HEK293 (cell line): ENCODE data around the gene FHL3.
A peak's percentile ranks its signal among the peaks of the same experiment; 100 is the strongest.

Experiments
- CTCF ChIA-PET: fragments of 350-600 bp; formaldehyde crosslinking; extraction: SDS; loops from one replicate; lab custom pipeline; 2021; ENCODE audit warnings: antibody characterized with exemption; lab: Yijun Ruan, JAX
- POLR2A ChIA-PET: fragments of 300-600 bp; formaldehyde crosslinking; extraction: SDS; loops from one replicate; lab custom pipeline; 2020; ENCODE audit warnings: antibody characterized with exemption, inconsistent platforms; lab: Yijun Ruan, JAX
- H3K27ac ChIP-seq: fragments of 200-500 bp; sonication (Bioruptor generic); 2 replicates; pipeline ENCODE4 v1.5.1; 2014; ENCODE audit warnings: low read depth, low read length, control low read depth, inconsistent platforms; ENCODE audit errors: extremely low read depth
- H3K36me3 ChIP-seq, 2 experiments: fragments of 200-500 bp in 1 of 2; sonication (Bioruptor generic) in 1 of 2; 1 replicate in 1 of 2; 2 replicates in 1 of 2; pipeline ENCODE4 v1.5.1; 2014 to 2017; ENCODE audit warnings: inconsistent platforms in 2 of 2, low read length in 2 of 2; ENCODE audit not compliant: control insufficient read depth in 2 of 2, insufficient read depth in 1 of 2
- H3K4me1 ChIP-seq: fragments of 200-500 bp; sonication (Bioruptor generic); 2 replicates; pipeline ENCODE4 v1.5.1; 2014; ENCODE audit warnings: mild to moderate bottlenecking, low read length, inconsistent platforms; ENCODE audit not compliant: control insufficient read depth, insufficient read depth
- H3K4me3 ChIP-seq: 2 replicates; pipeline ENCODE4 v1.5.1; 2011; ENCODE audit warnings: low read depth, mild to moderate bottlenecking, control low read depth, low read length, moderate library complexity
- H3K9me3 ChIP-seq: fragments of 200-500 bp; sonication (Bioruptor generic); 2 replicates; pipeline ENCODE4 v1.5.1; 2014; ENCODE audit warnings: low read depth, low read length, inconsistent platforms; ENCODE audit not compliant: control insufficient read depth, insufficient read depth
- EGR2 ChIP-seq: fragments of 450-650 bp; formaldehyde crosslinking; IDR thresholded peaks from 2 replicates; pipeline ENCODE4 v1.5.1; 2016; ENCODE audit warnings: low read depth, missing biosample characterization, missing genetic modification characterization
- GLI4 ChIP-seq: fragments of 450-650 bp; formaldehyde crosslinking; IDR thresholded peaks from 2 replicates; pipeline ENCODE4 v1.5.1; 2016; ENCODE audit warnings: missing biosample characterization, missing genetic modification characterization
- KLF1 ChIP-seq: fragments of 450-650 bp; formaldehyde crosslinking; IDR thresholded peaks from 2 replicates; pipeline ENCODE4 v1.5.1; 2016; ENCODE audit warnings: missing biosample characterization, missing genetic modification characterization
- MEIS1 ChIP-seq: sonication (generic); formaldehyde crosslinking; IDR thresholded peaks from 2 replicates; pipeline ENCODE4 v1.8.1; 2022; ENCODE audit warnings: missing genetic modification reagents, mild to moderate bottlenecking, borderline replicate concordance
- TRIM28 ChIP-seq: IDR thresholded peaks from 2 replicates; pipeline ENCODE4 v1.6.1; 2011; ENCODE audit warnings: low read length, control low read depth, borderline replicate concordance
- ZBTB10 ChIP-seq: fragments of 450-650 bp; formaldehyde crosslinking; IDR thresholded peaks from 2 replicates; pipeline ENCODE4 v1.5.1; 2016; ENCODE audit warnings: missing biosample characterization, missing genetic modification characterization
- ZBTB20 ChIP-seq: fragments of 450-650 bp; formaldehyde crosslinking; IDR thresholded peaks from 2 replicates; pipeline ENCODE4 v1.5.1; 2016; ENCODE audit warnings: missing biosample characterization, missing genetic modification characterization
- ZBTB21 ChIP-seq: fragments of 450-650 bp; formaldehyde crosslinking; IDR thresholded peaks from 2 replicates; pipeline ENCODE4 v1.5.1; 2017; ENCODE audit warnings: missing biosample characterization, missing genetic modification characterization
- ZFHX2 ChIP-seq: fragments of 450-650 bp; formaldehyde crosslinking; conservative IDR thresholded peaks from 2 replicates; pipeline ENCODE4 v1.5.1; 2016; ENCODE audit warnings: missing biosample characterization, missing genetic modification characterization
- ZNF146 ChIP-seq: fragments of 450-650 bp; formaldehyde crosslinking; IDR thresholded peaks from 2 replicates; pipeline ENCODE4 v1.5.1; 2016; ENCODE audit warnings: missing biosample characterization, missing genetic modification characterization
- ZNF148 ChIP-seq: fragments of 450-650 bp; formaldehyde crosslinking; IDR thresholded peaks from 2 replicates; pipeline ENCODE4 v1.5.0; 2017; ENCODE audit warnings: missing biosample characterization, missing genetic modification characterization, borderline replicate concordance
- ZNF155 ChIP-seq: fragments of 450-650 bp; formaldehyde crosslinking; IDR thresholded peaks from 2 replicates; pipeline ENCODE4 v1.5.1; 2016; ENCODE audit warnings: missing biosample characterization, missing genetic modification characterization
- ZNF18 ChIP-seq: fragments of 450-650 bp; formaldehyde crosslinking; IDR thresholded peaks from 2 replicates; pipeline ENCODE4 v1.5.1; 2016; ENCODE audit warnings: missing biosample characterization, missing genetic modification characterization
- ZNF223 ChIP-seq: fragments of 450-650 bp; formaldehyde crosslinking; IDR thresholded peaks from 2 replicates; pipeline ENCODE4 v1.5.1; 2016; ENCODE audit warnings: missing biosample characterization, missing genetic modification characterization
- ZNF24 ChIP-seq: fragments of 450-650 bp; formaldehyde crosslinking; IDR thresholded peaks from 2 replicates; pipeline ENCODE4 v1.5.1; 2016; ENCODE audit warnings: missing biosample characterization, missing genetic modification characterization
- ZNF248 ChIP-seq: fragments of 450-650 bp; formaldehyde crosslinking; IDR thresholded peaks from 2 replicates; pipeline ENCODE4 v1.5.1; 2017; ENCODE audit warnings: missing biosample characterization, missing genetic modification characterization
- ZNF266 ChIP-seq: fragments of 450-650 bp; formaldehyde crosslinking; IDR thresholded peaks from 2 replicates; pipeline ENCODE4 v1.5.1; 2016; ENCODE audit warnings: missing biosample characterization, missing genetic modification characterization, low read depth
- ZNF350 ChIP-seq: fragments of 450-650 bp; formaldehyde crosslinking; IDR thresholded peaks from 2 replicates; pipeline ENCODE4 v1.5.0; 2017; ENCODE audit warnings: missing biosample characterization, mild to moderate bottlenecking, missing genetic modification characterization
- ZNF398 ChIP-seq: fragments of 450-650 bp; formaldehyde crosslinking; IDR thresholded peaks from 2 replicates; pipeline ENCODE4 v1.5.1; 2017; ENCODE audit warnings: missing biosample characterization, missing genetic modification characterization
- ZNF416 ChIP-seq: fragments of 450-650 bp; formaldehyde crosslinking; IDR thresholded peaks from 2 replicates; pipeline ENCODE4 v1.5.1; 2016; ENCODE audit warnings: missing biosample characterization, missing genetic modification characterization
- ZNF529 ChIP-seq: fragments of 450-650 bp; formaldehyde crosslinking; IDR thresholded peaks from 2 replicates; pipeline ENCODE4 v1.5.1; 2017; ENCODE audit warnings: missing genetic modification characterization, missing biosample characterization; ENCODE audit not compliant: insufficient replicate concordance
- ZNF621 ChIP-seq: fragments of 450-650 bp; formaldehyde crosslinking; IDR thresholded peaks from 2 replicates; pipeline ENCODE4 v1.5.1; 2017; ENCODE audit warnings: missing biosample characterization, missing genetic modification characterization
- ZNF830 ChIP-seq: fragments of 450-650 bp; IDR thresholded peaks from 2 replicates; pipeline ENCODE4 v1.5.0; 2018; ENCODE audit warnings: missing biosample characterization, missing genetic modification characterization, low read depth, mild to moderate bottlenecking, moderate library complexity
- ZSCAN16 ChIP-seq: fragments of 450-650 bp; formaldehyde crosslinking; IDR thresholded peaks from 2 replicates; pipeline ENCODE4 v1.5.1; 2016; ENCODE audit warnings: missing biosample characterization, missing genetic modification characterization
- ZSCAN4 ChIP-seq: fragments of 450-650 bp; formaldehyde crosslinking; IDR thresholded peaks from 2 replicates; pipeline ENCODE4 v1.5.1; 2017; ENCODE audit warnings: missing biosample characterization, missing genetic modification characterization
- TF ChIP-seq, protein P1 (sequence below): fragments of 450-650 bp; IDR thresholded peaks from 2 replicates; pipeline ENCODE4 v1.5.1; 2018; ENCODE audit warnings: missing biosample characterization, missing genetic modification characterization

Gene FHL3

GRCh38 chr1:38029081-38029681, 23.9 kb upstream of the FHL3 start (continued):
- TF ChIP-seq ZNF18 (tag by site-specific recombination), result no peak
- 0 out of 2 replicates have a peak, but pooled peaks have one; percentile 33 for TF ChIP-seq ZNF24 (tag by site-specific recombination)
- TF ChIP-seq ZNF350 (tag by site-specific recombination), result no peak
- no peak for TF ChIP-seq ZSCAN16 (tag by site-specific recombination)
- no peak for TF ChIP-seq ZNF266 (tag by site-specific recombination)
- TF ChIP-seq ZNF248, result no peak
- TF ChIP-seq ZBTB21 (tag by site-specific recombination), result no peak
- TF ChIP-seq ZNF621 (tag by site-specific recombination), result no peak
- no peak for TF ChIP-seq ZNF529 (tag by site-specific recombination)
- no peak for TF ChIP-seq ZNF416 (tag by site-specific recombination)
- TF ChIP-seq MEIS1 (CRISPR knock-in tag), result no peak
- TF ChIP-seq ZBTB20 (tag by site-specific recombination), result no peak; the same call in 1 of the 2 replicates
- no peak for TF ChIP-seq KLF1 (tag by site-specific recombination)
- no peak for TF ChIP-seq ZNF155

GRCh38 chr1:38028671-38029070, 23.4 kb upstream of the FHL3 start:
- Histone ChIP-seq H3K4me1 (peaks cover 19% of the 10 kb centered on the region), H3K27ac (no peak overlapping the region), H3K4me3 (no peak overlapping the region), H3K36me3 (peaks cover 9 to 40% of the 10 kb centered on the region in 2 experiments; a peak in 2 of 3 replicates), H3K9me3 (no peaks in the 10 kb centered on the region)
- ChIA-PET CTCF (interaction anchor here (0.6 to 5.6 kb wide), 8 partner anchors 9 to 807 kb away, joined by 3 to 27 read pairs (median 4); no protein-coding TSS in a partner anchor), POLR2A (interaction anchor here (0.8 to 1.8 kb wide), 3 partner anchors 9 to 18 kb away, joined by 3 to 6 read pairs (median 4); partner anchors contain the start of gene POU3F1)
- TF ChIP-seq ZSCAN4, result peak; percentile 92
- peak; percentile 91 for TF ChIP-seq EGR2 (tag by site-specific recombination)
- TF ChIP-seq ZFHX2 (tag by site-specific recombination), result peak; percentile 92
- TF ChIP-seq, protein P1, sequence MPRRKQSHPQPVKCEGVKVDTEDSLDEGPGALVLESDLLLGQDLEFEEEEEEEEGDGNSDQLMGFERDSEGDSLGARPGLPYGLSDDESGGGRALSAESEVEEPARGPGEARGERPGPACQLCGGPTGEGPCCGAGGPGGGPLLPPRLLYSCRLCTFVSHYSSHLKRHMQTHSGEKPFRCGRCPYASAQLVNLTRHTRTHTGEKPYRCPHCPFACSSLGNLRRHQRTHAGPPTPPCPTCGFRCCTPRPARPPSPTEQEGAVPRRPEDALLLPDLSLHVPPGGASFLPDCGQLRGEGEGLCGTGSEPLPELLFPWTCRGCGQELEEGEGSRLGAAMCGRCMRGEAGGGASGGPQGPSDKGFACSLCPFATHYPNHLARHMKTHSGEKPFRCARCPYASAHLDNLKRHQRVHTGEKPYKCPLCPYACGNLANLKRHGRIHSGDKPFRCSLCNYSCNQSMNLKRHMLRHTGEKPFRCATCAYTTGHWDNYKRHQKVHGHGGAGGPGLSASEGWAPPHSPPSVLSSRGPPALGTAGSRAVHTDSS (tag by site-specific recombination), result no peak
- no peak for TF ChIP-seq ZNF148
- 0 out of 2 replicates have a peak, but pooled peaks have one; percentile 8 for TF ChIP-seq ZNF223
- TF ChIP-seq TRIM28, result no peak
- TF ChIP-seq ZBTB10 (tag by site-specific recombination), result peak; percentile 49; the same call in 1 of the 2 replicates
- no peak for TF ChIP-seq ZNF146 (tag by site-specific recombination)
- no peak for TF ChIP-seq ZNF830 (tag by site-specific recombination)
- TF ChIP-seq GLI4 (tag by site-specific recombination), result no peak
- TF ChIP-seq ZNF398 (tag by site-specific recombination), result peak; percentile 22; the same call in 1 of the 2 replicates
